WTC11 (cell line): Measurements from ENCODE around the gene LAMA2. TPM values are rescaled to one million over a fixed set of nuclear protein-coding genes. Genes with fewer than 3 reads are reported as not detected.
A peak's percentile ranks its signal among the peaks of the same experiment; 100 is the strongest.

Experiments
- ATAC-seq: fragments of 200-7000 bp; cut with Tn5 transposase; 2 replicates; pipeline ENCODE4 v1.10.0; 2021; ENCODE audit warnings: mild to moderate bottlenecking, moderate library complexity
- CTCF ChIA-PET: fragments of 300-600 bp; sonication (Branson Sonifier 250); formaldehyde crosslinking; loops from one replicate; lab custom pipeline; 2021; ENCODE audit warnings: antibody characterized with exemption; lab: Charles Lee
- POLR2A ChIA-PET: fragments of 350-600 bp; sonication (Branson Sonifier 250); formaldehyde crosslinking; loops from one replicate; lab custom pipeline; 2021; ENCODE audit warnings: antibody characterized with exemption; lab: Charles Lee
- DNase-seq: peaks from one replicate; pipeline ENCODE4 v3.0.0; 2021; ENCODE audit warnings: low spot score
- H3K27ac Mint-ChIP-seq: 2 replicates; pipeline ENCODE4 v1.8.0; 2021; ENCODE audit warnings: mixed read lengths
- H3K27me3 Mint-ChIP-seq: 2 replicates; pipeline ENCODE4 v1.8.0; 2021; ENCODE audit warnings: low read depth, mild to moderate bottlenecking, moderate library complexity, mixed read lengths
- H3K36me3 Mint-ChIP-seq: 2 replicates; pipeline ENCODE4 v1.8.0; 2021; ENCODE audit warnings: mixed read lengths
- H3K4me1 Mint-ChIP-seq: 2 replicates; pipeline ENCODE4 v1.8.0; 2022; ENCODE audit warnings: mixed read lengths
- H3K4me3 Mint-ChIP-seq: 2 replicates; pipeline ENCODE4 v1.8.0; 2021; ENCODE audit warnings: mild to moderate bottlenecking, moderate library complexity, mixed read lengths
- H3K9me3 Mint-ChIP-seq: 2 replicates; pipeline ENCODE4 v1.8.0; 2021; ENCODE audit warnings: mixed read lengths
- CREM ChIP-seq: sonication (generic); formaldehyde crosslinking; IDR thresholded peaks from 2 replicates; pipeline ENCODE4 v1.8.1; 2022; ENCODE audit warnings: mild to moderate bottlenecking, missing genetic modification reagents, moderate library complexity
- ESRRA ChIP-seq: sonication (generic); formaldehyde crosslinking; IDR thresholded peaks from 2 replicates; pipeline ENCODE4 v1.8.1; 2022; ENCODE audit warnings: mild to moderate bottlenecking, missing genetic modification reagents, borderline replicate concordance
- FOXP1 ChIP-seq: sonication (generic); formaldehyde crosslinking; IDR thresholded peaks from 2 replicates; pipeline ENCODE4 v1.8.0; 2022; ENCODE audit warnings: missing genetic modification reagents, mild to moderate bottlenecking, moderate library complexity, borderline replicate concordance
- JAZF1 ChIP-seq: fragments of 250-450 bp; sonication (Bioruptor Pico); IDR thresholded peaks from 2 replicates; pipeline ENCODE4 v1.9.0; 2021; ENCODE audit warnings: moderate library complexity, mild to moderate bottlenecking, inconsistent platforms
- MYBL2 ChIP-seq: sonication (generic); formaldehyde crosslinking; IDR thresholded peaks from 2 replicates; pipeline ENCODE4 v1.8.1; 2023; ENCODE audit warnings: mild to moderate bottlenecking, moderate library complexity, missing genetic modification reagents
- NFATC4 ChIP-seq: fragments of 250-450 bp; sonication (Bioruptor Pico); IDR thresholded peaks from 2 replicates; pipeline ENCODE4 v1.9.0; 2021; ENCODE audit warnings: mild to moderate bottlenecking
- NFYB ChIP-seq: sonication (generic); formaldehyde crosslinking; conservative IDR thresholded peaks from 2 replicates; pipeline ENCODE4 v1.8.0; 2022; ENCODE audit warnings: low read depth, missing genetic modification reagents
- NR1H2 ChIP-seq: sonication (generic); formaldehyde crosslinking; IDR thresholded peaks from 2 replicates; pipeline ENCODE4 v1.9.0; 2021; ENCODE audit warnings: mild to moderate bottlenecking, moderate library complexity, missing genetic modification reagents
- OVOL2 ChIP-seq: fragments of 250-450 bp; sonication (Bioruptor Pico); IDR thresholded peaks from 2 replicates; pipeline ENCODE4 v1.9.0; 2021; ENCODE audit warnings: mild to moderate bottlenecking, borderline replicate concordance
- SMAD4 ChIP-seq: sonication (generic); formaldehyde crosslinking; IDR thresholded peaks from 2 replicates; pipeline ENCODE4 v1.8.0; 2022; ENCODE audit warnings: mild to moderate bottlenecking, missing genetic modification reagents
- ZBTB21 ChIP-seq: sonication (generic); formaldehyde crosslinking; IDR thresholded peaks from 2 replicates; pipeline ENCODE4 v1.8.1; 2023; ENCODE audit warnings: mild to moderate bottlenecking, missing genetic modification reagents, borderline replicate concordance
- ZNF232 ChIP-seq: sonication (generic); formaldehyde crosslinking; IDR thresholded peaks from 2 replicates; pipeline ENCODE4 v1.8.0; 2022; ENCODE audit warnings: mild to moderate bottlenecking, missing genetic modification reagents
- total RNA-seq: library from RNA; stranded (reverse); gene quantifications from 3 replicates; pipeline ENCODE4 v1.2.3, GENCODE V29; 2021
- TF ChIP-seq, protein P1 (sequence below): fragments of 250-450 bp; sonication (Bioruptor Pico); IDR thresholded peaks from 2 replicates; pipeline ENCODE4 v1.9.0; 2021; ENCODE audit warnings: mild to moderate bottlenecking
- TF ChIP-seq, protein P2 (sequence below): sonication (generic); formaldehyde crosslinking; IDR thresholded peaks from 2 replicates; pipeline ENCODE4 v1.8.1; 2022; ENCODE audit warnings: mild to moderate bottlenecking, moderate library complexity, missing genetic modification reagents
- TF ChIP-seq, protein P3 (sequence below): fragments of 250-450 bp; sonication (Bioruptor Pico); IDR thresholded peaks from 2 replicates; pipeline ENCODE4 v1.9.0; 2021; ENCODE audit warnings: mild to moderate bottlenecking
- TF ChIP-seq, protein P4 (sequence below): sonication (generic); formaldehyde crosslinking; IDR thresholded peaks from 2 replicates; pipeline ENCODE4 v1.8.0; 2022; ENCODE audit warnings: mild to moderate bottlenecking, missing genetic modification reagents
- TF ChIP-seq, protein P5 (sequence below): sonication (generic); formaldehyde crosslinking; IDR thresholded peaks from 2 replicates; pipeline ENCODE4 v1.8.0; 2023; ENCODE audit warnings: mild to moderate bottlenecking, missing genetic modification reagents
- TF ChIP-seq, protein P6 (sequence below): sonication (generic); formaldehyde crosslinking; IDR thresholded peaks from 2 replicates; pipeline ENCODE4 v1.8.0; 2022; ENCODE audit warnings: mild to moderate bottlenecking, missing genetic modification reagents

The LAMA2 gene
- total RNA-seq, 1 experiment from 2014 or later, result 6.6 TPM

DNA sequence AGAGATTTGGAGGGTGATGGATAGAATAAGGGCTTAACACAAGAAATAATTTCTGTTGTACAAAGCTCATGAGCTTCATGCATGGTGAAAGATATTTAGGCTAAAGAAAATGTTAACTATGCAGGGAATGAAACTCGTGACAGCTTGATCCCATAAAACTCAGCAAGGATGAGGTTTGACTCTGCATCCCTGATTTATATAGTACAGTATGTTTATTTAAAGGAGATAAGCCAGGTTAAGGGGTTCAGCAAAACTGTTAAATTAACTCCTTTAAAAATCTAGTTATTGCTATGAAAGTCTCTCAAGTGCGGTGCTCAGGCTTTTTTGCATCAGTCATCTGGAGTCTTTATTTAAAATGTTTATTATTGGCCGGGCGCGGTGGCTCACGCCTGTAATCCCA lies 326.4 kb downstream of the LAMA2 start (continued):
- TF ChIP-seq, protein P1, sequence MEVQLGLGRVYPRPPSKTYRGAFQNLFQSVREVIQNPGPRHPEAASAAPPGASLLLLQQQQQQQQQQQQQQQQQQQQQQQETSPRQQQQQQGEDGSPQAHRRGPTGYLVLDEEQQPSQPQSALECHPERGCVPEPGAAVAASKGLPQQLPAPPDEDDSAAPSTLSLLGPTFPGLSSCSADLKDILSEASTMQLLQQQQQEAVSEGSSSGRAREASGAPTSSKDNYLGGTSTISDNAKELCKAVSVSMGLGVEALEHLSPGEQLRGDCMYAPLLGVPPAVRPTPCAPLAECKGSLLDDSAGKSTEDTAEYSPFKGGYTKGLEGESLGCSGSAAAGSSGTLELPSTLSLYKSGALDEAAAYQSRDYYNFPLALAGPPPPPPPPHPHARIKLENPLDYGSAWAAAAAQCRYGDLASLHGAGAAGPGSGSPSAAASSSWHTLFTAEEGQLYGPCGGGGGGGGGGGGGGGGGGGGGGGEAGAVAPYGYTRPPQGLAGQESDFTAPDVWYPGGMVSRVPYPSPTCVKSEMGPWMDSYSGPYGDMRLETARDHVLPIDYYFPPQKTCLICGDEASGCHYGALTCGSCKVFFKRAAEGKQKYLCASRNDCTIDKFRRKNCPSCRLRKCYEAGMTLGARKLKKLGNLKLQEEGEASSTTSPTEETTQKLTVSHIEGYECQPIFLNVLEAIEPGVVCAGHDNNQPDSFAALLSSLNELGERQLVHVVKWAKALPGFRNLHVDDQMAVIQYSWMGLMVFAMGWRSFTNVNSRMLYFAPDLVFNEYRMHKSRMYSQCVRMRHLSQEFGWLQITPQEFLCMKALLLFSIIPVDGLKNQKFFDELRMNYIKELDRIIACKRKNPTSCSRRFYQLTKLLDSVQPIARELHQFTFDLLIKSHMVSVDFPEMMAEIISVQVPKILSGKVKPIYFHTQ (CRISPR knock-in tag), result no peak

DNA sequence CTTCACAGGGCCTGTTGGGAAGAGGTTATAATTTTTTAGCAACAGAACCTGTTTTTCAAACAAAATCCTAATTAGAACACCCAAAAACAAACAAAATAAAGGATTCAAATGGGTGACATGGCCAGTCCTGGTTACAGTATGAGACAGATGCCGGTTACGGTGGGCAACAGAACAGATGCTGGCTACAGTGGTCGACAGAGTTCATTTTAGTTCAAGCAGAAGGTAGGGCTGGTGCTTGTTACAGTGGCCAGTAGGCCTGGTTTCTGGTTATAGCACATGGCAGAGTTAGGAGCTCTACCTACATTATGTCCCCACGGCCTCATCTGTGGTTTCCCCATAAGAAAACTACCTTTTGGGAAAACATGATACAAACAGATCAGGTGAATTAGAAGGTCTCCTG lies 327.7 kb downstream of the LAMA2 start:
- Mint-ChIP-seq H3K4me1 (peaks cover 11% of the 10 kb centered on the region), H3K9me3 (peaks cover 8% of the 10 kb centered on the region; the same call in 1 of the 2 replicates), H3K27ac (no peak overlapping the region), H3K4me3 (no peak overlapping the region), H3K27me3 (no peaks in the 10 kb centered on the region), H3K36me3 (no peaks in the 10 kb centered on the region; the same call in 1 of the 2 replicates)
- ATAC-seq, result no peak
- DNase-seq, result no peak
- ChIA-PET POLR2A (no interaction called here), CTCF (no interaction called here)
- TF ChIP-seq FOXP1 (CRISPR knock-in tag), result no peak
- TF ChIP-seq, protein P2, sequence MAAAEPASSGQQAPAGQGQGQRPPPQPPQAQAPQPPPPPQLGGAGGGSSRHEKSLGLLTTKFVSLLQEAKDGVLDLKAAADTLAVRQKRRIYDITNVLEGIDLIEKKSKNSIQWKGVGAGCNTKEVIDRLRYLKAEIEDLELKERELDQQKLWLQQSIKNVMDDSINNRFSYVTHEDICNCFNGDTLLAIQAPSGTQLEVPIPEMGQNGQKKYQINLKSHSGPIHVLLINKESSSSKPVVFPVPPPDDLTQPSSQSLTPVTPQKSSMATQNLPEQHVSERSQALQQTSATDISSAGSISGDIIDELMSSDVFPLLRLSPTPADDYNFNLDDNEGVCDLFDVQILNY (CRISPR knock-in tag), result no peak
- no peak for TF ChIP-seq SMAD4 (CRISPR knock-in tag)
- no peak for TF ChIP-seq NR1H2 (CRISPR knock-in tag)
- TF ChIP-seq OVOL2 (CRISPR knock-in tag), result no peak

DNA sequence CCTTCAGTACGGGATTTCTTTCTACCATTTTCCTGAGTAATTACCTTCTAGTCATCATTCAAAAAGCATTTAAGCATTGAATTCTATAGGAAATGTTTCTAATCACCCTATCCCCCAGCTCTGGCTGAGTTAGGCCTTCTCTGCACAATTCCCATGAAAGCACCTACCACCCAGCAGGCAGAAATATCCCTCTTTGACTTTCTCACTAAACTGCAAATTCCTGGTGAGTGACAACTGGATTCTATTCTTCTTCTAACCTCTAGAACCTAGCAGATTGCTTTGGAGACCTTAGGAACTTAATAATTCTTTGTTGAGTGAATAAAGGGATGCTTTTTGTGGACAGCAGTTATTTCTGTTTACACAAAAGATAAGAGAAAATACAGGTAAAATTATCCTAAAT lies 328.7 kb downstream of the LAMA2 start:
- Mint-ChIP-seq H3K4me3 (no peak overlapping the region), H3K36me3 (no peaks in the 10 kb centered on the region; the same call in 1 of the 2 replicates), H3K27me3 (no peaks in the 10 kb centered on the region), H3K27ac (0 out of 2 replicates have a peak overlapping the region, but pooled peaks have one; percentile 32), H3K4me1 (peaks cover 10% of the 10 kb centered on the region), H3K9me3 (peaks cover 8% of the 10 kb centered on the region; the same call in 1 of the 2 replicates)
- TF ChIP-seq ZNF232 (CRISPR knock-in tag) (no peak), ZBTB21 (CRISPR knock-in tag) (no peak), NFATC4 (CRISPR knock-in tag) (no peak), ESRRA (CRISPR knock-in tag) (no peak), CREM (CRISPR knock-in tag) (no peak), NFYB (CRISPR knock-in tag) (no peak), JAZF1 (CRISPR knock-in tag) (no peak), MYBL2 (no peak)
- TF ChIP-seq, protein P3, sequence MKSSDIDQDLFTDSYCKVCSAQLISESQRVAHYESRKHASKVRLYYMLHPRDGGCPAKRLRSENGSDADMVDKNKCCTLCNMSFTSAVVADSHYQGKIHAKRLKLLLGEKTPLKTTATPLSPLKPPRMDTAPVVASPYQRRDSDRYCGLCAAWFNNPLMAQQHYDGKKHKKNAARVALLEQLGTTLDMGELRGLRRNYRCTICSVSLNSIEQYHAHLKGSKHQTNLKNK (CRISPR knock-in tag), result no peak
- TF ChIP-seq, protein P4, sequence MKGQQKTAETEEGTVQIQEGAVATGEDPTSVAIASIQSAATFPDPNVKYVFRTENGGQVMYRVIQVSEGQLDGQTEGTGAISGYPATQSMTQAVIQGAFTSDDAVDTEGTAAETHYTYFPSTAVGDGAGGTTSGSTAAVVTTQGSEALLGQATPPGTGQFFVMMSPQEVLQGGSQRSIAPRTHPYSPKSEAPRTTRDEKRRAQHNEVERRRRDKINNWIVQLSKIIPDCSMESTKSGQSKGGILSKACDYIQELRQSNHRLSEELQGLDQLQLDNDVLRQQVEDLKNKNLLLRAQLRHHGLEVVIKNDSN (CRISPR knock-in tag), result no peak
- TF ChIP-seq, protein P5, sequence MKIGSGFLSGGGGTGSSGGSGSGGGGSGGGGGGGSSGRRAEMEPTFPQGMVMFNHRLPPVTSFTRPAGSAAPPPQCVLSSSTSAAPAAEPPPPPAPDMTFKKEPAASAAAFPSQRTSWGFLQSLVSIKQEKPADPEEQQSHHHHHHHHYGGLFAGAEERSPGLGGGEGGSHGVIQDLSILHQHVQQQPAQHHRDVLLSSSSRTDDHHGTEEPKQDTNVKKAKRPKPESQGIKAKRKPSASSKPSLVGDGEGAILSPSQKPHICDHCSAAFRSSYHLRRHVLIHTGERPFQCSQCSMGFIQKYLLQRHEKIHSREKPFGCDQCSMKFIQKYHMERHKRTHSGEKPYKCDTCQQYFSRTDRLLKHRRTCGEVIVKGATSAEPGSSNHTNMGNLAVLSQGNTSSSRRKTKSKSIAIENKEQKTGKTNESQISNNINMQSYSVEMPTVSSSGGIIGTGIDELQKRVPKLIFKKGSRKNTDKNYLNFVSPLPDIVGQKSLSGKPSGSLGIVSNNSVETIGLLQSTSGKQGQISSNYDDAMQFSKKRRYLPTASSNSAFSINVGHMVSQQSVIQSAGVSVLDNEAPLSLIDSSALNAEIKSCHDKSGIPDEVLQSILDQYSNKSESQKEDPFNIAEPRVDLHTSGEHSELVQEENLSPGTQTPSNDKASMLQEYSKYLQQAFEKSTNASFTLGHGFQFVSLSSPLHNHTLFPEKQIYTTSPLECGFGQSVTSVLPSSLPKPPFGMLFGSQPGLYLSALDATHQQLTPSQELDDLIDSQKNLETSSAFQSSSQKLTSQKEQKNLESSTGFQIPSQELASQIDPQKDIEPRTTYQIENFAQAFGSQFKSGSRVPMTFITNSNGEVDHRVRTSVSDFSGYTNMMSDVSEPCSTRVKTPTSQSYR, result no peak
- TF ChIP-seq, protein P6, sequence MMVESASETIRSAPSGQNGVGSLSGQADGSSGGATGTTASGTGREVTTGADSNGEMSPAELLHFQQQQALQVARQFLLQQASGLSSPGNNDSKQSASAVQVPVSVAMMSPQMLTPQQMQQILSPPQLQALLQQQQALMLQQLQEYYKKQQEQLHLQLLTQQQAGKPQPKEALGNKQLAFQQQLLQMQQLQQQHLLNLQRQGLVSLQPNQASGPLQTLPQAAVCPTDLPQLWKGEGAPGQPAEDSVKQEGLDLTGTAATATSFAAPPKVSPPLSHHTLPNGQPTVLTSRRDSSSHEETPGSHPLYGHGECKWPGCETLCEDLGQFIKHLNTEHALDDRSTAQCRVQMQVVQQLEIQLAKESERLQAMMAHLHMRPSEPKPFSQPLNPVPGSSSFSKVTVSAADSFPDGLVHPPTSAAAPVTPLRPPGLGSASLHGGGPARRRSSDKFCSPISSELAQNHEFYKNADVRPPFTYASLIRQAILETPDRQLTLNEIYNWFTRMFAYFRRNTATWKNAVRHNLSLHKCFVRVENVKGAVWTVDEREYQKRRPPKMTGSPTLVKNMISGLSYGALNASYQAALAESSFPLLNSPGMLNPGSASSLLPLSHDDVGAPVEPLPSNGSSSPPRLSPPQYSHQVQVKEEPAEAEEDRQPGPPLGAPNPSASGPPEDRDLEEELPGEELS, result no peak
- DNase-seq, result no peak
- CTCF ChIA-PET, result no interaction called here
- POLR2A ChIA-PET, result no interaction called here
- ATAC-seq, result no peak
